Adrenal gland (tissue), 5 donors: ENCODE data around the gene NR2F1-AS1.

ENCODE experiments used
- CTCF ChIP-seq, 6 experiments: fragments of 450-650 bp in 4 of 6; fragments of 200-600 bp in 2 of 6; sonication (generic) in 1 of 6; IDR thresholded peaks; 1 replicate in 5 of 6; 2 replicates in 1 of 6; pipeline versions ENCODE4 v1.5.1 to v1.8.0; 2016 to 2021; ENCODE audit warnings: antibody characterized with exemption in 6 of 6, mild to moderate bottlenecking in 2 of 6, moderate library complexity in 1 of 6
- POLR2A ChIP-seq, 2 donors: fragments of 450-650 bp; IDR thresholded peaks; one replicate each; pipeline ENCODE4 v1.6.1; 2017; ENCODE audit warnings: antibody characterized with exemption in 2 of 2, mild to moderate bottlenecking in 2 of 2, moderate library complexity in 1 of 2
- donor health status: DM: no; HTN: no; CAD: no.

- TF ChIP-seq CTCF (IDR thresholded peaks at IDR 0.05) (no peak), POLR2A (IDR thresholded peaks at IDR 0.05) (no peak)
Measured at GRCh38 chr5:93604644-93605515, 23.9 kb upstream of the NR2F1-AS1 start.
